Smooth muscle cell (in vitro differentiated cells): ENCODE results near the gene LTC4S. TPM values are rescaled to one million over a fixed set of nuclear protein-coding genes. Genes with fewer than 3 reads are reported as not detected.

Source experiments
- DNase-seq: peaks from one replicate; lab custom pipeline; 2025; ENCODE audit not compliant: unreplicated experiment; lab: John Stamatoyannopoulos, UW
- H2AFZ ChIP-seq: fragments of 200-600 bp; sonication (generic); 2 replicates; pipeline ENCODE4 v1.6.0; 2016; ENCODE audit warnings: antibody characterized with exemption, low read depth, mild to moderate bottlenecking
- H3F3A ChIP-seq: fragments of 200-600 bp; sonication (generic); 2 replicates; pipeline ENCODE4 v1.6.0; 2017; ENCODE audit warnings: antibody characterized with exemption, low read depth
- H3K27ac ChIP-seq: fragments of 200-600 bp; sonication (generic); 2 replicates; pipeline ENCODE4 v1.5.1; 2016; ENCODE audit warnings: low read depth, mild to moderate bottlenecking
- H3K27me3 ChIP-seq: fragments of 200-600 bp; sonication (generic); 2 replicates; pipeline ENCODE4 v1.6.1; 2016; ENCODE audit warnings: low read depth, mild to moderate bottlenecking
- H3K36me3 ChIP-seq: fragments of 200-600 bp; sonication (generic); 2 replicates; pipeline ENCODE4 v1.5.1; 2016; ENCODE audit warnings: low read depth
- H3K4me1 ChIP-seq: fragments of 200-600 bp; sonication (generic); 2 replicates; pipeline ENCODE4 v1.5.1; 2016; ENCODE audit warnings: low read depth
- H3K4me2 ChIP-seq: fragments of 200-600 bp; sonication (generic); 2 replicates; pipeline ENCODE4 v1.6.0; 2016; ENCODE audit warnings: mild to moderate bottlenecking
- H3K4me3 ChIP-seq: fragments of 200-600 bp; sonication (generic); 2 replicates; pipeline ENCODE4 v1.5.1; 2016; ENCODE audit warnings: mild to moderate bottlenecking
- H3K79me2 ChIP-seq: fragments of 200-600 bp; sonication (generic); 2 replicates; pipeline ENCODE4 v1.6.0; 2016; ENCODE audit warnings: low read depth, mild to moderate bottlenecking
- H3K9ac ChIP-seq: fragments of 200-600 bp; sonication (generic); 2 replicates; pipeline ENCODE4 v1.6.0; 2016; ENCODE audit warnings: low read depth
- H3K9me3 ChIP-seq: fragments of 200-600 bp; sonication (generic); replicated peaks from 2 replicates; pipeline ENCODE4 v1.5.1; 2016; ENCODE audit warnings: low read depth
- H4K20me1 ChIP-seq: fragments of 200-600 bp; sonication (generic); 2 replicates; pipeline ENCODE4 v1.6.0; 2016; ENCODE audit warnings: low read depth
- WGBS: methylation state at CpG from one replicate; pipeline ENCODE4 v1.1.7; 2016; ENCODE audit warnings: low lambda C conversion rate; 5-methylcytosine and 5-hydroxymethylcytosine counted together
- polyA plus RNA-seq: library from polyadenylated mRNA; unstranded; fragments of >200 nt; fragmentation: Nextera tagmentation; extraction: Ambion mirVana; gene quantifications from 2 replicates; pipeline ENCODE4 v1.2.1, GENCODE V29; 2016
- total RNA-seq: library from RNA; depleted of rRNA; stranded (reverse); fragments of >200 nt; gene quantifications from 2 replicates; pipeline ENCODE4 v1.2.3, GENCODE V29; 2014
- TF ChIP-seq, protein P1 (sequence below): fragments of 200-600 bp; sonication (generic); IDR thresholded peaks from 2 replicates; pipeline ENCODE4 v1.5.1; 2017; ENCODE audit warnings: borderline replicate concordance, mild to moderate bottlenecking, antibody characterized with exemption; ENCODE audit not compliant: insufficient read depth, poor library complexity, severe bottlenecking

The LTC4S gene
- total and polyA plus RNA-seq, 2 experiments from 2014 or later: not detected

DNA sequence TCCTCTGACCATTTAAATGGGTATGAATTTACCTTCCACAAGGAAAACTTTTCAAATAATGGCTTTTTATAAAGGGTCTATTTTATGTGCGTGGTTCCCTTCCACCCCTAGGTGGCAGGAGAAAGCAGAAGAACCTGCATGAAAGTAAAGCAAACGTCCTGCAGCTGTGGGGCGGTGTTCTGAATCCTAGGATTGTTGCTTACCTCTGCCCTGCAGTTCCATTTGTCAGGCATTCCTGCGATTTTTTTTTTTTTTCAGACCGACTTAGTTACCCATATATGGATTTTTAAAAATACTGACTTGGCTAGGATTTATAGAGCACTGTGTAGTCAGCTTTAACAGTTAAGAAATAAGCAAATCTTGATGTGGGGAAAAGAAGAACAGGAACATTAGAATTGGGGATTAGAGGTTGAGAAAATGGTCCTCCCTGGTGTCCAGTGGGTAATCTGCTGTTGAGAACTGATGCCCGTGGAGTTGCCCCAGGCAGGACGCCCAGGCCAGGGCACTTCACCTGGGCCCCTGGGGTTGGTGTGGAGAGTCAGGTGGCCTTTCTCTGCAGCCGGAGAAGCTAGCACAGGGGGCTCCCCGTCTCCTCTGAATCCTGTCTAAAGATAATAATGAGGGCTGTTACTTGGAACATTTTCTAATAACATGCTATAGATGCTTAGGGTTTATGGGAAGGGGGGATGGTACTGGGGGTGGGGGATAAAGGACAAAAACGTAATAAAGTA is 30.4 kb upstream of the LTC4S start:
- peak overlapping the region; percentile 29 for H3K4me2 ChIP-seq
- no peak overlapping the region for H3K9ac ChIP-seq
- H3K4me1 ChIP-seq: peaks cover 25% of the 10 kb centered on the region
- WGBS: 34% methylated on average over 10 of the region's 10 CpGs
- no peak for DNase-seq
- H3K27me3 ChIP-seq: no peaks in the 10 kb centered on the region
- H2AFZ ChIP-seq: no peak overlapping the region
- TF ChIP-seq, protein P1, sequence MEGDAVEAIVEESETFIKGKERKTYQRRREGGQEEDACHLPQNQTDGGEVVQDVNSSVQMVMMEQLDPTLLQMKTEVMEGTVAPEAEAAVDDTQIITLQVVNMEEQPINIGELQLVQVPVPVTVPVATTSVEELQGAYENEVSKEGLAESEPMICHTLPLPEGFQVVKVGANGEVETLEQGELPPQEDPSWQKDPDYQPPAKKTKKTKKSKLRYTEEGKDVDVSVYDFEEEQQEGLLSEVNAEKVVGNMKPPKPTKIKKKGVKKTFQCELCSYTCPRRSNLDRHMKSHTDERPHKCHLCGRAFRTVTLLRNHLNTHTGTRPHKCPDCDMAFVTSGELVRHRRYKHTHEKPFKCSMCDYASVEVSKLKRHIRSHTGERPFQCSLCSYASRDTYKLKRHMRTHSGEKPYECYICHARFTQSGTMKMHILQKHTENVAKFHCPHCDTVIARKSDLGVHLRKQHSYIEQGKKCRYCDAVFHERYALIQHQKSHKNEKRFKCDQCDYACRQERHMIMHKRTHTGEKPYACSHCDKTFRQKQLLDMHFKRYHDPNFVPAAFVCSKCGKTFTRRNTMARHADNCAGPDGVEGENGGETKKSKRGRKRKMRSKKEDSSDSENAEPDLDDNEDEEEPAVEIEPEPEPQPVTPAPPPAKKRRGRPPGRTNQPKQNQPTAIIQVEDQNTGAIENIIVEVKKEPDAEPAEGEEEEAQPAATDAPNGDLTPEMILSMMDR: peak; percentile 81
- peaks cover 98% of the 10 kb centered on the region for H4K20me1 ChIP-seq
- peaks cover 26% of the 10 kb centered on the region for H3F3A ChIP-seq
- no peaks in the 10 kb centered on the region for H3K9me3 ChIP-seq
- H3K36me3 ChIP-seq: no peaks in the 10 kb centered on the region
- H3K79me2 ChIP-seq: peaks cover 56% of the 10 kb centered on the region
- peak overlapping the region; percentile 94 for H3K27ac ChIP-seq
- no peak overlapping the region for H3K4me3 ChIP-seq

DNA sequence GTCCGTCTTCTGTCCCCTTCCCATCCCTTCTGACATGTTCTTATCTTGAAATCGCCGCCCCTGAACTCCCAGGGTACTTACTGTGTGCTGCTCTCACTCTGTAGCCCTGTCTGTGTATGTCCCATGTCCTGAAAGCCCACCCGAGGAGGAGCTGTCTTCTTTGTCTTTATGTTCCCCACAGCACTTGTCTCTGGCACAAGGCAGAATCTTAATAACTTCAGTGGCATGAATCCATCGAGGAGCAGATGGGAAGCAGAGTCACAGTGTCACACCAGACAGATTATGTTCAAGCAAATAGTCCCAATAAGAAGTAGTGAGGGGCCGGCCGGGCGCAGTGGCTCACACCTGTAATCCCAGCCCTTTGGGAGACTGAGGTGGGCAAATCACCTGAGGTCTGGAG is 29.7 kb upstream of the LTC4S start:
- H4K20me1 ChIP-seq: peaks cover 98% of the 10 kb centered on the region
- WGBS: 80% methylated on average over 8 of the region's 8 CpGs
- peaks cover 55% of the 10 kb centered on the region for H3K79me2 ChIP-seq
- no peaks in the 10 kb centered on the region for H3K36me3 ChIP-seq
- H3K9me3 ChIP-seq: no peaks in the 10 kb centered on the region
- H3F3A ChIP-seq: peaks cover 26% of the 10 kb centered on the region
- H3K9ac ChIP-seq: no peak overlapping the region
- TF ChIP-seq, protein P1: no peak
- peak overlapping the region; percentile 29 for H3K4me2 ChIP-seq
- H3K4me1 ChIP-seq: peaks cover 25% of the 10 kb centered on the region
- no peak for DNase-seq
- no peak overlapping the region for H3K4me3 ChIP-seq
- no peaks in the 10 kb centered on the region for H3K27me3 ChIP-seq
- H2AFZ ChIP-seq: no peak overlapping the region
- peak overlapping the region; percentile 94 for H3K27ac ChIP-seq

DNA sequence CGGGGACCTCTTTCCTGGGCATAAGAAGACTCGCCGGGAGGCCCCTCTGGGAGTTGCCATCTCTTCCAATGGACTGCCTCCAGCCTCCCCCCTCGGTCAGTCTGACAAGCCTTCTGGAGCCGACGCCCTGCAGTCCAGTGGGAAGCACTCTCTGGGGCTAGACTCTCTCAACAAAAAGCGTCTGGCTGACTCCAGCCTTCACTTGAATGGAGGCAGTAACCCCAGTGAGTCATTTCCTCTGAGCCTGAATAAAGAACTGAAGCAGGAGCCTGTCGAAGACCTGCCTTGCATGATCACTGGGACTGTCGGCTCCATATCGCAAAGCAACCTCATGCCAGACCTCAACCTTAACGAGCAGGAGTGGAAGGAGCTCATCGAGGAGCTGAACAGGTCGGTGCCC is 28.4 kb upstream of the LTC4S start:
- 6% methylated on average over 13 of the region's 13 CpGs for WGBS
- TF ChIP-seq, protein P1: no peak
- Histone ChIP-seq H3K27ac (peak overlapping the region; percentile 94), H3F3A (peaks cover 26% of the 10 kb centered on the region), H4K20me1 (peaks cover 95% of the 10 kb centered on the region), H3K9me3 (no peaks in the 10 kb centered on the region), H2AFZ (no peak overlapping the region), H3K9ac (peak overlapping the region; percentile 67), H3K4me1 (peaks cover 25% of the 10 kb centered on the region), H3K4me2 (peak overlapping the region; percentile 80), H3K27me3 (no peaks in the 10 kb centered on the region), H3K4me3 (no peak overlapping the region), H3K36me3 (peaks cover 2% of the 10 kb centered on the region), H3K79me2 (peaks cover 55% of the 10 kb centered on the region)
- no peak for DNase-seq
